Trophoblast cell (in vitro differentiated cells and primary cell): ENCODE results near the gene FOXK1.

ENCODE experiments used
- DNase-seq, 2 donors: peaks; one replicate each; pipeline ENCODE4 v3.0.0-alpha.2; 2016
- H2AFZ ChIP-seq: 2 replicates; pipeline ENCODE4 v1.6.1; 2013; ENCODE audit warnings: low read length, moderate library complexity, mild to moderate bottlenecking; ENCODE audit not compliant: insufficient read depth, poor library complexity
- H2AK5ac ChIP-seq: 2 replicates; pipeline ENCODE4 v1.6.1; 2013; ENCODE audit warnings: mild to moderate bottlenecking, low read length
- H2BK120ac ChIP-seq: 2 replicates; pipeline ENCODE4 v1.6.1; 2013; ENCODE audit warnings: low read length, mild to moderate bottlenecking, moderate library complexity; ENCODE audit not compliant: insufficient read depth, poor library complexity
- H2BK12ac ChIP-seq: 2 replicates; pipeline ENCODE4 v1.6.1; 2013; ENCODE audit warnings: mild to moderate bottlenecking, low read length, moderate library complexity
- H2BK5ac ChIP-seq: 2 replicates; pipeline ENCODE4 v1.6.1; 2013; ENCODE audit warnings: low read length, low read depth, moderate library complexity, mild to moderate bottlenecking; ENCODE audit not compliant: poor library complexity
- H3K14ac ChIP-seq: 2 replicates; pipeline ENCODE4 v1.6.1; 2013; ENCODE audit warnings: mild to moderate bottlenecking, low read length
- H3K18ac ChIP-seq: 2 replicates; pipeline ENCODE4 v1.6.1; 2013; ENCODE audit warnings: mild to moderate bottlenecking, low read length
- H3K23ac ChIP-seq: 2 replicates; pipeline ENCODE4 v1.6.1; 2013; ENCODE audit warnings: low read length
- H3K27ac ChIP-seq: 2 replicates; pipeline ENCODE4 v1.5.1; 2013; ENCODE audit warnings: low read depth, mild to moderate bottlenecking, inconsistent platforms, low read length, moderate library complexity
- H3K27me3 ChIP-seq: 2 replicates; pipeline ENCODE4 v1.6.1; 2013; ENCODE audit warnings: inconsistent platforms, mild to moderate bottlenecking, low read length, moderate library complexity; ENCODE audit not compliant: insufficient read depth
- H3K36me3 ChIP-seq, 2 experiments: 1 replicate in 1 of 2; 2 replicates in 1 of 2; pipeline ENCODE4 v1.6.1; 2013; ENCODE audit warnings: low read length in 2 of 2, mild to moderate bottlenecking in 2 of 2, moderate library complexity in 1 of 2; ENCODE audit not compliant: insufficient read depth in 2 of 2, control insufficient read depth in 1 of 2
- H3K4ac ChIP-seq: 2 replicates; pipeline ENCODE4 v1.6.1; 2013; ENCODE audit warnings: low read depth, mild to moderate bottlenecking, low read length, moderate library complexity
- H3K4me1 ChIP-seq, 2 experiments: 1 replicate in 1 of 2; 2 replicates in 1 of 2; pipeline ENCODE4 v1.6.1; 2013; ENCODE audit warnings: low read length in 2 of 2, mild to moderate bottlenecking in 2 of 2, moderate library complexity in 1 of 2; ENCODE audit not compliant: insufficient read depth in 2 of 2, control insufficient read depth in 1 of 2
- H3K4me2 ChIP-seq: 2 replicates; pipeline ENCODE4 v1.6.1; 2013; ENCODE audit warnings: inconsistent platforms, mild to moderate bottlenecking, low read length, moderate library complexity
- H3K4me3 ChIP-seq: 2 replicates; pipeline ENCODE4 v1.5.1; 2013; ENCODE audit warnings: mild to moderate bottlenecking, low read depth, low read length, inconsistent platforms
- H3K79me1 ChIP-seq: one replicate; pipeline ENCODE4 v1.6.1; 2013; ENCODE audit warnings: low read length
- H3K79me2 ChIP-seq: 2 replicates; pipeline ENCODE4 v1.6.1; 2013; ENCODE audit warnings: low read length, mild to moderate bottlenecking; ENCODE audit not compliant: control insufficient read depth, insufficient read depth, poor library complexity
- H3K9ac ChIP-seq: 2 replicates; pipeline ENCODE4 v1.6.1; 2013; ENCODE audit warnings: mild to moderate bottlenecking, low read length
- H3K9me3 ChIP-seq: 2 replicates; pipeline ENCODE4 v1.6.1; 2013; ENCODE audit warnings: low read depth, mild to moderate bottlenecking, control low read depth, inconsistent platforms, low read length; ENCODE audit not compliant: insufficient read depth
- H4K12ac ChIP-seq: 2 replicates; pipeline ENCODE4 v1.6.1; 2013; ENCODE audit warnings: low read depth, mild to moderate bottlenecking, low read length, moderate library complexity
- H4K8ac ChIP-seq: 2 replicates; pipeline ENCODE4 v1.6.1; 2013; ENCODE audit warnings: low read depth, mild to moderate bottlenecking, low read length, moderate library complexity
- H4K91ac ChIP-seq: one replicate; pipeline ENCODE4 v1.6.1; 2013; ENCODE audit warnings: low read depth, mild to moderate bottlenecking, low read length, moderate library complexity
- WGBS: extraction: QIAGEN DNeasy Blood & Tissue Kit; methylation state at CpG from one replicate; pipeline ENCODE4 v1.1.7; 2013; ENCODE audit warnings: missing lambda C conversion rate; ENCODE audit not compliant: insufficient read length, insufficient coverage; ENCODE audit errors: extremely low coverage; 5-methylcytosine and 5-hydroxymethylcytosine counted together

FOXK1 gene

DNA sequence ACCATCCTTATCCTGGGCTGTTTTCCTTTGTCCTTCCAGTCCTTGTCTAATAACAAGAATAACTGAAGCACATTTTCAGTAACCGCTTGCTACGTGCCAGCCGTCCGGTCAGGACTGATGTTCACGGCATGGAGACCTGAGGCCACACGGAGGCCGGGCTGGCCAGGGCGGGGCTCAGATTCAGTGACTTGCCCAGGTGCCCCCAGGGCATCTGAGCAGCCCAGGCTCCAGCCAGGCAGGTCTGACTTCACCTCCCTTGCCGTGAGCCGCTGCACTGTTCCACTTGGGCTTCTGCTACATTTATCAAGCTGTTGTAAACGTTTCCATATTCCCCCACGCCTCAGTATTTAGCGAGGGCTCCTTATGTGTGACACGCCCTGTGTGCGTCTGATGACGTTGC is 49.7 kb downstream of the FOXK1 start:
- Histone ChIP-seq H4K91ac (no peak overlapping the region), H4K8ac (no peak overlapping the region)
- no CpG with 5 or more reads among the region's 16 CpGs for WGBS

DNA sequence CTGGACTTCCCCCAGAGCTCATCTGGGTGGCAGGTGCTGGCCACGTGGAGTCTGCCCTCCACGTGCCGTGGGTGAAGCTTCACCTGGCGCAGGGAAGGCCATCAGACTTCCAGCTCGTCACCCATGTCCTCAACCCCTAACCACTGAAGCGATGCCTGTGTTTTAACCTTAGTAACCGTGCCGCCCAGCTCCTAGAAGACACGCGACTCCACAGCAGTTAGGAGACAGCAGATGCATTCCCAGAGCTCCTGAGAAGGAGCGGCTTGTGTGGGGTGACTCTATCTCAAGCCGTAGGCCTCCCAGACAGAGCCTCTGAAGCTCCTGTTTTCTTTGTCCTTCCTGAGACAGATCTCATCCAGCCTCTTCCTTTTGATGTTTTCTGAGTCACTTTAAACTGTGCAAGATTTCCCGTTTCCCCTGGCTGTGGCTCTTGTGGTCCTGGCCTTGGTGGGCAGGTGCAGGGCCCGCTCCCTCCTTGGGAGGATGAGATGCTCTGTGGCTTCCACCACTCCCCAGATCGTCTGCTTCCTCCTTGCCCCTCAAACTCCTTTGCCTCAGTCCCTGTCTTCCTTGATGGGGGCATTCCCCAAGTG is 51.9 kb downstream of the FOXK1 start:
- Histone ChIP-seq H3K4ac (no peak overlapping the region), H3K23ac (no peak overlapping the region), H3K79me1 (peaks cover 6% of the 10 kb centered on the region), H3K4me1 (peaks cover 22 to 24% of the 10 kb centered on the region in 2 experiments), H4K91ac (no peak overlapping the region), H3K14ac (no peak overlapping the region), H3K79me2 (no peaks in the 10 kb centered on the region), H3K36me3 (peaks cover 0 to 3% of the 10 kb centered on the region in 2 experiments), H3K4me3 (no peak overlapping the region), H2BK120ac (no peak overlapping the region), H2AK5ac (no peak overlapping the region), H4K12ac (no peak overlapping the region), H3K4me2 (no peak overlapping the region), H2AFZ (no peak overlapping the region), H3K27me3 (no peaks in the 10 kb centered on the region), H3K9me3 (peaks cover 4% of the 10 kb centered on the region), H2BK5ac (no peak overlapping the region), H2BK12ac (no peak overlapping the region), H3K27ac (no peak overlapping the region), H4K8ac (no peak overlapping the region), H3K9ac (no peak overlapping the region), H3K18ac (peak overlapping the region; percentile 18)
- WGBS: no CpG with 5 or more reads among the region's 15 CpGs
- DNase-seq: no peak

More for the DNA sequence above, 49.7 kb downstream of the FOXK1 start:
- Histone ChIP-seq H3K27me3 (no peaks in the 10 kb centered on the region), H3K9me3 (peaks cover 3% of the 10 kb centered on the region), H3K4me2 (no peak overlapping the region), H3K4me1 (peaks cover 15 to 17% of the 10 kb centered on the region in 2 experiments), H3K4me3 (no peak overlapping the region), H2BK12ac (no peak overlapping the region), H3K14ac (no peak overlapping the region), H2AFZ (no peak overlapping the region), H3K36me3 (peaks cover 0 to 7% of the 10 kb centered on the region in 2 experiments), H3K18ac (peak overlapping the region; percentile 33), H3K79me1 (no peaks in the 10 kb centered on the region), H3K9ac (no peak overlapping the region), H3K4ac (no peak overlapping the region), H2BK5ac (no peak overlapping the region), H3K79me2 (no peaks in the 10 kb centered on the region), H3K27ac (no peak overlapping the region), H3K23ac (no peak overlapping the region), H4K12ac (no peak overlapping the region), H2BK120ac (no peak overlapping the region), H2AK5ac (no peak overlapping the region)
- peak; percentile 26 to 48 for DNase-seq

DNA sequence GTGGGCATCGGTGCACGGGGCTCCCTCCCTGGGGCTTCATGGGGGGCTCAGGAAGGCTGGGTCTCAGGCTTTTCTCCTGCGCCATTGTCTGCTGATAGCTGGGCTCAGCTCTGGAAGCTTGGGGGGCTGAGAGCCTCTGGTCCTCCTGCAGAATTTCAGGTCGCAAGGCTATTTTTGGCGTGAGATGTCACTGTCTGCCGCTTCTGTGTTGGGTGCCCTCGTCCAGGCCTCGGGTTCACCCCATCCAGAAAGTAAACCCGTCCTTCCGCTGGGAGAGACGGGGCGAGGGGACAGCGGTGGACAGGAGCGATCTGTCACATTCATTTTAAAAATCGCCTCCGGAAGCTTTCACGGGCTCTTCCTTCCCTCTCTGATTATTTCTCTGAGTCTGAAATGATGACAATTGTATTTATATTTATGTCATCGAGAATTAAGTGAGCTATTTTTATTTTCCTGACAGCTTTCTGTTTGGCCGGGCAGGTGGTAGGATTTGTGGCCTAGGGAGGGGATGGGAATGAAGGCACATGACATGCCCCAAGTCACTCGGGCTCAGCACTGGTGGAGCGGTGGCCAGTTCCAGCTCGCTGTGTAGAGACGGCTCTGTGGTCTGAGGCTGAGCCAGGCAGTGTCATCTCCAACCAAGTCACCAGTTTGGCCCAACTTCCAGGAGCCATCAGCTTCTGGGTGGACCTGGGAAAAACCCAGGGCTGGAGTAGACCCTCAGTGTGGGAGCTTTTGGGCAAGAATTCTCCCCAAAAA is 52.7 kb downstream of the FOXK1 start:
- H3K36me3 ChIP-seq: peaks cover 0 to 3% of the 10 kb centered on the region in 2 experiments
- H2BK120ac ChIP-seq: no peak overlapping the region
- H4K12ac ChIP-seq: no peak overlapping the region
- no peak overlapping the region for H3K23ac ChIP-seq
- H4K91ac ChIP-seq: no peak overlapping the region
- no peak overlapping the region for H2AK5ac ChIP-seq
- H3K9me3 ChIP-seq: peaks cover 4% of the 10 kb centered on the region
- DNase-seq: no peak
- no peak overlapping the region for H3K14ac ChIP-seq
- no peak overlapping the region for H3K18ac ChIP-seq
- no peak overlapping the region for H3K4me3 ChIP-seq
- H2BK5ac ChIP-seq: no peak overlapping the region
- H2BK12ac ChIP-seq: no peak overlapping the region
- H3K79me1 ChIP-seq: peaks cover 10% of the 10 kb centered on the region
- peaks cover 29 to 30% of the 10 kb centered on the region in 2 experiments for H3K4me1 ChIP-seq
- H3K79me2 ChIP-seq: no peaks in the 10 kb centered on the region
- H3K27ac ChIP-seq: no peak overlapping the region
- no peaks in the 10 kb centered on the region for H3K27me3 ChIP-seq
- H3K4me2 ChIP-seq: no peak overlapping the region
- H3K4ac ChIP-seq: no peak overlapping the region
- H4K8ac ChIP-seq: no peak overlapping the region
- H2AFZ ChIP-seq: no peak overlapping the region
- no CpG with 5 or more reads among the region's 23 CpGs for WGBS
- H3K9ac ChIP-seq: no peak overlapping the region

GRCh38 chr7:4737300-4737699 is 55.2 kb downstream of the FOXK1 start:
- peaks cover 7 to 9% of the 10 kb centered on the region in 2 experiments for H3K36me3 ChIP-seq
- no peak overlapping the region for H4K8ac ChIP-seq
- H2BK12ac ChIP-seq: no peak overlapping the region
- H3K4me2 ChIP-seq: no peak overlapping the region
- DNase-seq: no peak
- H3K14ac ChIP-seq: no peak overlapping the region
- H2BK5ac ChIP-seq: no peak overlapping the region
- H3K9me3 ChIP-seq: peaks cover 4% of the 10 kb centered on the region
- peaks cover 10% of the 10 kb centered on the region for H3K79me1 ChIP-seq
- peak overlapping the region; percentile 31 for H3K18ac ChIP-seq
- no peak overlapping the region for H2AFZ ChIP-seq
- H2AK5ac ChIP-seq: no peak overlapping the region
- no peak overlapping the region for H2BK120ac ChIP-seq
- peaks cover 15 to 16% of the 10 kb centered on the region in 2 experiments for H3K4me1 ChIP-seq
- no peak overlapping the region for H3K23ac ChIP-seq
- peak overlapping the region; percentile 50 for H3K4me3 ChIP-seq
- WGBS: no CpG with 5 or more reads among the region's 15 CpGs
- H3K27me3 ChIP-seq: no peaks in the 10 kb centered on the region
- H4K91ac ChIP-seq: no peak overlapping the region
- H3K79me2 ChIP-seq: no peaks in the 10 kb centered on the region
- no peak overlapping the region for H3K27ac ChIP-seq
- no peak overlapping the region for H3K4ac ChIP-seq
- peak overlapping the region; percentile 21 for H3K9ac ChIP-seq
- no peak overlapping the region for H4K12ac ChIP-seq
